HG03196 (cell line): ENCODE measurements around the gene FUNDC2.
A peak's percentile ranks its signal among the peaks of the same experiment; 100 is the strongest.
"Not testable (repeated sequence)": the region's sequence is repeated elsewhere in the genome, so short reads cannot be mapped to it uniquely, and the experiment has no call there.

Experiments
- ATAC-seq: cut with Tn5 transposase; IDR thresholded peaks from one replicate; pipeline ENCODE4 v1.9.1; 2021; ENCODE audit not compliant: unreplicated experiment

Gene FUNDC2

GRCh38 chrX:155026727-155027508 is at the start of gene FUNDC2:
Gene FUNDC2 (plus strand): TSS chrX:155026844. CDS start chrX:155026939, 95 bp downstream.
- ATAC-seq: peak; percentile 92

GRCh38 chrX:154979629-154980028 is 47.0 kb upstream of the FUNDC2 start:
- no peak for ATAC-seq

- ATAC-seq: peak; percentile 93
These were observed 46.1 kb upstream of the FUNDC2 start for GRCh38 chrX:154980330-154981115.

- ATAC-seq: no peak
These were observed 45.6 kb upstream of the FUNDC2 start for GRCh38 chrX:154981116-154981411.

- ATAC-seq: no peak
These were observed 39.6 kb upstream of the FUNDC2 start for GRCh38 chrX:154986826-154987575.

GRCh38 chrX:154987940-154988339 is 38.7 kb upstream of the FUNDC2 start:
- no peak for ATAC-seq

GRCh38 chrX:154988719-154989118 is 37.9 kb upstream of the FUNDC2 start:
- ATAC-seq: no peak

GRCh38 chrX:154990496-154990895 is 36.1 kb upstream of the FUNDC2 start:
- ATAC-seq: no peak

GRCh38 chrX:154991039-154991438 is 35.6 kb upstream of the FUNDC2 start:
- ATAC-seq: no peak

- no peak for ATAC-seq
These were observed 35.2 kb upstream of the FUNDC2 start for GRCh38 chrX:154991476-154991875.

GRCh38 chrX:154998204-154998880 is 28.3 kb upstream of the FUNDC2 start:
- no peak for ATAC-seq

GRCh38 chrX:155000841-155001240 is 25.8 kb upstream of the FUNDC2 start:
- no peak for ATAC-seq

- ATAC-seq: no peak
These were observed 24.8 kb upstream of the FUNDC2 start for GRCh38 chrX:155001873-155002272.

- no peak for ATAC-seq
These were observed 21.5 kb upstream of the FUNDC2 start for GRCh38 chrX:155005190-155005589.

GRCh38 chrX:155006379-155006778 is 20.3 kb upstream of the FUNDC2 start:
- ATAC-seq: not testable (repeated sequence)

- ATAC-seq: not testable (repeated sequence)
These were observed 19.6 kb upstream of the FUNDC2 start for GRCh38 chrX:155006913-155007671.

GRCh38 chrX:155008578-155008977 is 18.1 kb upstream of the FUNDC2 start:
- ATAC-seq: not testable (repeated sequence)

- no peak for ATAC-seq
These were observed 16.6 kb upstream of the FUNDC2 start for GRCh38 chrX:155009994-155010472.

GRCh38 chrX:155020591-155020990 is 6.1 kb upstream of the FUNDC2 start:
- no peak for ATAC-seq

GRCh38 chrX:155022585-155022984 is 4.1 kb upstream of the FUNDC2 start, which contains the start of gene F8:
Gene F8 (minus strand): TSS chrX:155022723. CDS start chrX:155022552, 171 bp downstream.
- ATAC-seq: no peak
